ENCODE measurements around the gene SH3GL3.

The SH3GL3 gene

GRCh38 chr15:83569341-83569740 is 122.2 kb downstream of the SH3GL3 start:
- TF ChIP-seq CSDC2 (CRISPR knock-in tag; IDR thresholded peaks at IDR 0.05) (no peak), ARNTL (CRISPR knock-in tag; IDR thresholded peaks at IDR 0.05; ENCODE audit: borderline replicate concordance, low read depth) (no peak), ISL1 (CRISPR knock-in tag; IDR thresholded peaks at IDR 0.05) (no peak), ZNF70 (CRISPR knock-in tag; IDR thresholded peaks at IDR 0.05) (no peak), PPARA (CRISPR knock-in tag; IDR thresholded peaks at IDR 0.05; ENCODE audit: borderline replicate concordance) (no peak), ZNF565 (CRISPR knock-in tag; conservative IDR thresholded peaks at IDR 0.05; ENCODE audit: low read depth) (no peak), ZFP3 (CRISPR knock-in tag; IDR thresholded peaks at IDR 0.05) (no peak), ZNF8 (CRISPR knock-in tag; IDR thresholded peaks at IDR 0.05) (no peak), ZFP30 (CRISPR knock-in tag; IDR thresholded peaks at IDR 0.05) (no peak), TSHZ2 (CRISPR knock-in tag; IDR thresholded peaks at IDR 0.05) (no peak), TOX (CRISPR knock-in tag; IDR thresholded peaks at IDR 0.05; ENCODE audit: borderline replicate concordance) (no peak), ZC3H10 (CRISPR knock-in tag; IDR thresholded peaks at IDR 0.05) (no peak), GLIS3 (CRISPR knock-in tag; IDR thresholded peaks at IDR 0.05) (no peak)
- ATAC-seq = no peak

DNA sequence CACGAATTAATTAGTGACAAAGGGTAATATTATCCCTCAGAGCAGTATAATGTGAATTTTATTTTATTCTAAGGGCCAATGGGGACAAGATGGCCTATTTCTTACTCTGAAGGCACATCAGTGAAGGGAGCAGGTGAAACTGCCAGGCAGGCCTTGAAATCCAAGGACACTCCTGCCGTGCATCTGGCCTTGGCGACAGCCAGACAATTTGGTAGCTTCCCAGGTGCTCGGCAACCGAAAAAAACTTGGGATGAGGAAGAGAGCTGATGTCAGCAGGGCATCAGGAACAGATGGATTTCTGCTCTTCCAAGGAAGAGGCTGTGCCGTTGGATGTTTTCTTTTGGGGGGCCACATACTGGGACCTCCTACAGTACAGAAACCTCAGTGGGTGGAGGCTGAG is 123.6 kb downstream of the SH3GL3 start:
- ATAC-seq = no peak
- no peak for TF ChIP-seq ZNF70 (CRISPR knock-in tag; IDR thresholded peaks at IDR 0.05)
- TF ChIP-seq, protein P1, sequence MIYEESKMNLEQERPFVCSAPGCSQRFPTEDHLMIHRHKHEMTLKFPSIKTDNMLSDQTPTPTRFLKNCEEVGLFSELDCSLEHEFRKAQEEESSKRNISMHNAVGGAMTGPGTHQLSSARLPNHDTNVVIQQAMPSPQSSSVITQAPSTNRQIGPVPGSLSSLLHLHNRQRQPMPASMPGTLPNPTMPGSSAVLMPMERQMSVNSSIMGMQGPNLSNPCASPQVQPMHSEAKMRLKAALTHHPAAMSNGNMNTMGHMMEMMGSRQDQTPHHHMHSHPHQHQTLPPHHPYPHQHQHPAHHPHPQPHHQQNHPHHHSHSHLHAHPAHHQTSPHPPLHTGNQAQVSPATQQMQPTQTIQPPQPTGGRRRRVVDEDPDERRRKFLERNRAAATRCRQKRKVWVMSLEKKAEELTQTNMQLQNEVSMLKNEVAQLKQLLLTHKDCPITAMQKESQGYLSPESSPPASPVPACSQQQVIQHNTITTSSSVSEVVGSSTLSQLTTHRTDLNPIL (CRISPR knock-in tag; IDR thresholded peaks at IDR 0.05; ENCODE audit: low read depth) = no peak
- TF ChIP-seq ISL1 (CRISPR knock-in tag; IDR thresholded peaks at IDR 0.05) = no peak
- no peak for TF ChIP-seq ZFP30 (CRISPR knock-in tag; IDR thresholded peaks at IDR 0.05)
- TF ChIP-seq SNAI2 (CRISPR knock-in tag; IDR thresholded peaks at IDR 0.05) = no peak
- TF ChIP-seq, protein P2, sequence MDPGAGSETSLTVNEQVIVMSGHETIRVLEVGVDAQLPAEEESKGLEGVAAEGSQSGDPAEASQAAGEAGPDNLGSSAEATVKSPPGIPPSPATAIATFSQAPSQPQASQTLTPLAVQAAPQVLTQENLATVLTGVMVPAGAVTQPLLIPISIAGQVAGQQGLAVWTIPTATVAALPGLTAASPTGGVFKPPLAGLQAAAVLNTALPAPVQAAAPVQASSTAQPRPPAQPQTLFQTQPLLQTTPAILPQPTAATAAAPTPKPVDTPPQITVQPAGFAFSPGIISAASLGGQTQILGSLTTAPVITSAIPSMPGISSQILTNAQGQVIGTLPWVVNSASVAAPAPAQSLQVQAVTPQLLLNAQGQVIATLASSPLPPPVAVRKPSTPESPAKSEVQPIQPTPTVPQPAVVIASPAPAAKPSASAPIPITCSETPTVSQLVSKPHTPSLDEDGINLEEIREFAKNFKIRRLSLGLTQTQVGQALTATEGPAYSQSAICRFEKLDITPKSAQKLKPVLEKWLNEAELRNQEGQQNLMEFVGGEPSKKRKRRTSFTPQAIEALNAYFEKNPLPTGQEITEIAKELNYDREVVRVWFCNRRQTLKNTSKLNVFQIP (CRISPR knock-in tag; IDR thresholded peaks at IDR 0.05; ENCODE audit: borderline replicate concordance, low read depth) = no peak
- TF ChIP-seq, protein P3, sequence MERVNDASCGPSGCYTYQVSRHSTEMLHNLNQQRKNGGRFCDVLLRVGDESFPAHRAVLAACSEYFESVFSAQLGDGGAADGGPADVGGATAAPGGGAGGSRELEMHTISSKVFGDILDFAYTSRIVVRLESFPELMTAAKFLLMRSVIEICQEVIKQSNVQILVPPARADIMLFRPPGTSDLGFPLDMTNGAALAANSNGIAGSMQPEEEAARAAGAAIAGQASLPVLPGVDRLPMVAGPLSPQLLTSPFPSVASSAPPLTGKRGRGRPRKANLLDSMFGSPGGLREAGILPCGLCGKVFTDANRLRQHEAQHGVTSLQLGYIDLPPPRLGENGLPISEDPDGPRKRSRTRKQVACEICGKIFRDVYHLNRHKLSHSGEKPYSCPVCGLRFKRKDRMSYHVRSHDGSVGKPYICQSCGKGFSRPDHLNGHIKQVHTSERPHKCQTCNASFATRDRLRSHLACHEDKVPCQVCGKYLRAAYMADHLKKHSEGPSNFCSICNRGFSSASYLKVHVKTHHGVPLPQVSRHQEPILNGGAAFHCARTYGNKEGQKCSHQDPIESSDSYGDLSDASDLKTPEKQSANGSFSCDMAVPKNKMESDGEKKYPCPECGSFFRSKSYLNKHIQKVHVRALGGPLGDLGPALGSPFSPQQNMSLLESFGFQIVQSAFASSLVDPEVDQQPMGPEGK (CRISPR knock-in tag; IDR thresholded peaks at IDR 0.05; ENCODE audit: borderline replicate concordance) = no peak
- no peak for TF ChIP-seq BACH2 (CRISPR knock-in tag; IDR thresholded peaks at IDR 0.05; ENCODE audit: borderline replicate concordance)
- no peak for TF ChIP-seq CSDC2 (CRISPR knock-in tag; IDR thresholded peaks at IDR 0.05)
- no peak for TF ChIP-seq RARB (CRISPR knock-in tag; IDR thresholded peaks at IDR 0.05)
- no peak for TF ChIP-seq TOX (CRISPR knock-in tag; IDR thresholded peaks at IDR 0.05; ENCODE audit: borderline replicate concordance)
- no peak for TF ChIP-seq ARNTL (CRISPR knock-in tag; IDR thresholded peaks at IDR 0.05; ENCODE audit: borderline replicate concordance, low read depth)
- no peak for TF ChIP-seq ZNF565 (CRISPR knock-in tag; conservative IDR thresholded peaks at IDR 0.05; ENCODE audit: low read depth)
- no peak for TF ChIP-seq PPARA (CRISPR knock-in tag; IDR thresholded peaks at IDR 0.05; ENCODE audit: borderline replicate concordance)
- no peak for TF ChIP-seq CSRNP3 (CRISPR knock-in tag; IDR thresholded peaks at IDR 0.05)
- no peak for TF ChIP-seq ESRRG (CRISPR knock-in tag; IDR thresholded peaks at IDR 0.05)
